ENCODE results near the gene GMEB1. TPM values are rescaled to one million over a fixed set of nuclear protein-coding genes. Genes with fewer than 3 reads are reported as not detected.

The GMEB1 gene
- total and polyA plus RNA-seq, 10 of the 15 experiments (the other 5 are each of a cell fraction or from before 2014, with no cell fraction given), result 4.9 to 17.6 (median 9.4) TPM

- peak; percentile 69 for TF ChIP-seq E2F8 (IDR thresholded peaks at IDR 0.05; ENCODE audit: low read depth, partially characterized antibody)
- peak; percentile 23; the same call in 1 of the 2 replicates for TF ChIP-seq RFX5 (IDR thresholded peaks at IDR 0.05; ENCODE audit: low read depth, low read length)
- TF ChIP-seq NBN (IDR thresholded peaks at IDR 0.05), result peak; percentile 97
- TF ChIP-seq SMAD5 (IDR thresholded peaks at IDR 0.05; ENCODE audit: low read depth), result peak; percentile 38; the same call in 1 of the 2 replicates
- no peak for TF ChIP-seq NFYA (IDR thresholded peaks at IDR 0.05; ENCODE audit: borderline replicate concordance, low read depth, low read length)
- TF ChIP-seq KAT2A (conservative IDR thresholded peaks at IDR 0.05; ENCODE audit: control insufficient read depth, low read depth, low read length), result no peak
- no peak for TF ChIP-seq NRF1 (conservative IDR thresholded peaks at IDR 0.05; ENCODE audit: low read depth, low read length)
- TF ChIP-seq CUX1 (IDR thresholded peaks at IDR 0.05; ENCODE audit: insufficient replicate concordance, low read depth, low read length), result peak; percentile 86
- TF ChIP-seq STAT3 (IDR thresholded peaks at IDR 0.05; ENCODE audit: low read depth, low read length), result no peak
- TF ChIP-seq KDM1A (IDR thresholded peaks at IDR 0.05; ENCODE audit: borderline replicate concordance), result no peak
- TF ChIP-seq MTA2 (IDR thresholded peaks at IDR 0.05; ENCODE audit: low read depth), result peak; percentile 78
- TF ChIP-seq SIN3A (IDR thresholded peaks at IDR 0.05; ENCODE audit: low read depth, low read length), result peak; percentile 75; the same call in 1 of the 2 replicates
- no peak for TF ChIP-seq NFYB (IDR thresholded peaks at IDR 0.05; ENCODE audit: insufficient read depth, low read depth, low read length)
- TF ChIP-seq ATF3 (IDR thresholded peaks at IDR 0.05; ENCODE audit: borderline replicate concordance, extremely low read depth, low read depth, low read length), result 0 out of 2 replicates have a peak, but pooled peaks have one; percentile 33
- TF ChIP-seq SUZ12 (IDR thresholded peaks at IDR 0.05; ENCODE audit: unreplicated experiment), result no peak
- peak; percentile 91 for TF ChIP-seq BACH1 (IDR thresholded peaks at IDR 0.05; ENCODE audit: borderline replicate concordance)
Observed at GRCh38 chr1:28736450-28737306, 68.1 kb downstream of the GMEB1 start, which contains the start of gene YTHDF2 (continued).

Measured in GM12878 (cell line).